ENCODE results near the gene SLC6A6. TPM values are rescaled to one million over a fixed set of nuclear protein-coding genes. Genes with fewer than 3 reads are reported as not detected.
A peak's percentile ranks its signal among the peaks of the same experiment; 100 is the strongest.

Gene SLC6A6
- total and polyA plus RNA-seq, 2 donors (not counting 1 experiment from before 2014, with no cell fraction given) = 8.9 to 24.0 TPM

GRCh38 chr3:14460342-14461005 is 58.1 kb downstream of the SLC6A6 start:
- Histone ChIP-seq H3K27ac (ENCODE audit: insufficient read depth, low read length) (no peak overlapping the region), H3K9ac (ENCODE audit: insufficient read depth, low read length) (no peak overlapping the region), H3K9me3 (ENCODE audit: control insufficient read depth, insufficient read depth, low read depth, low read length) (no peaks in the 10 kb centered on the region), H3K27me3 (ENCODE audit: control insufficient read depth, insufficient read depth, low read length) (no peaks in the 10 kb centered on the region), H2AFZ (ENCODE audit: low read length) (no peak overlapping the region), H3K36me3 (ENCODE audit: control insufficient read depth, insufficient read depth, low read length) (no peaks in the 10 kb centered on the region), H3K4me1 (ENCODE audit: control insufficient read depth, extremely low read depth, insufficient read depth, low read length) (no peaks in the 10 kb centered on the region), H4K20me1 (ENCODE audit: control insufficient read depth, extremely low read depth, insufficient read depth, low read length) (no peaks in the 10 kb centered on the region), H3K79me2 (ENCODE audit: control insufficient read depth, insufficient read depth, low read length) (no peaks in the 10 kb centered on the region), H3K4me3 (replicated peaks in 1 of 4; ENCODE audit: control extremely low read depth in 1 of 4, insufficient read depth in 1 of 4, low read depth in 3 of 4, low read length in 4 of 4) (no peak overlapping the region), H3K4me2 (ENCODE audit: extremely low read depth, insufficient read depth, low read length) (no peak overlapping the region)
- peak; percentile 95 to 98 for DNase-seq (ENCODE audit: low read depth in 2 of 2)
- TF ChIP-seq CTCF (conservative IDR thresholded peaks at IDR 0.05 in 1 of 2, IDR thresholded peaks at IDR 0.05 in 1 of 2; ENCODE audit: low read depth in 1 of 2, low read length in 2 of 2) (no peak), EZH2 (IDR thresholded peaks at IDR 0.05; ENCODE audit: low read length, missing control alignments) (no peak)

- H4K20me1 ChIP-seq (ENCODE audit: control insufficient read depth, extremely low read depth, insufficient read depth, low read length) = no peaks in the 10 kb centered on the region
- H3K79me2 ChIP-seq (ENCODE audit: control insufficient read depth, insufficient read depth, low read length) = no peaks in the 10 kb centered on the region
- H3K4me2 ChIP-seq (ENCODE audit: extremely low read depth, insufficient read depth, low read length) = no peak overlapping the region
- TF ChIP-seq EZH2 (IDR thresholded peaks at IDR 0.05; ENCODE audit: low read length, missing control alignments) (no peak), CTCF (conservative IDR thresholded peaks at IDR 0.05 in 1 of 2, IDR thresholded peaks at IDR 0.05 in 1 of 2; ENCODE audit: low read depth in 1 of 2, low read length in 2 of 2) (no peak)
- H3K27ac ChIP-seq (ENCODE audit: insufficient read depth, low read length) = no peak overlapping the region
- H3K9ac ChIP-seq (ENCODE audit: insufficient read depth, low read length) = no peak overlapping the region
- DNase-seq (ENCODE audit: low read depth in 2 of 2) = no peak
- no peak overlapping the region for H3K4me3 ChIP-seq (replicated peaks in 1 of 4; ENCODE audit: control extremely low read depth in 1 of 4, insufficient read depth in 1 of 4, low read depth in 3 of 4, low read length in 4 of 4)
- no peaks in the 10 kb centered on the region for H3K9me3 ChIP-seq (ENCODE audit: control insufficient read depth, insufficient read depth, low read depth, low read length)
- no peaks in the 10 kb centered on the region for H3K4me1 ChIP-seq (ENCODE audit: control insufficient read depth, extremely low read depth, insufficient read depth, low read length)
- no peaks in the 10 kb centered on the region for H3K27me3 ChIP-seq (ENCODE audit: control insufficient read depth, insufficient read depth, low read length)
- no peak overlapping the region for H2AFZ ChIP-seq (ENCODE audit: low read length)
- no peaks in the 10 kb centered on the region for H3K36me3 ChIP-seq (ENCODE audit: control insufficient read depth, insufficient read depth, low read length)
Observed at GRCh38 chr3:14461006-14461747, 58.8 kb downstream of the SLC6A6 start.

- no peaks in the 10 kb centered on the region for H4K20me1 ChIP-seq (ENCODE audit: control insufficient read depth, extremely low read depth, insufficient read depth, low read length)
- H3K4me3 ChIP-seq (replicated peaks in 1 of 4; ENCODE audit: control extremely low read depth in 1 of 4, insufficient read depth in 1 of 4, low read depth in 3 of 4, low read length in 4 of 4) = no peak overlapping the region
- H2AFZ ChIP-seq (ENCODE audit: low read length) = no peak overlapping the region
- DNase-seq (ENCODE audit: low read depth in 2 of 2) = peak; percentile 72 to 81
- H3K79me2 ChIP-seq (ENCODE audit: control insufficient read depth, insufficient read depth, low read length) = no peaks in the 10 kb centered on the region
- TF ChIP-seq CTCF (conservative IDR thresholded peaks at IDR 0.05 in 1 of 2, IDR thresholded peaks at IDR 0.05 in 1 of 2; ENCODE audit: low read depth in 1 of 2, low read length in 2 of 2) (peak; percentile 78 to 94), EZH2 (IDR thresholded peaks at IDR 0.05; ENCODE audit: low read length, missing control alignments) (no peak)
- no peaks in the 10 kb centered on the region for H3K27me3 ChIP-seq (ENCODE audit: control insufficient read depth, insufficient read depth, low read length)
- no peak overlapping the region for H3K9ac ChIP-seq (ENCODE audit: insufficient read depth, low read length)
- H3K36me3 ChIP-seq (ENCODE audit: control insufficient read depth, insufficient read depth, low read length) = peaks cover 2% of the 10 kb centered on the region
- H3K4me1 ChIP-seq (ENCODE audit: control insufficient read depth, extremely low read depth, insufficient read depth, low read length) = no peaks in the 10 kb centered on the region
- H3K27ac ChIP-seq (ENCODE audit: insufficient read depth, low read length) = no peak overlapping the region
- H3K4me2 ChIP-seq (ENCODE audit: extremely low read depth, insufficient read depth, low read length) = no peak overlapping the region
- H3K9me3 ChIP-seq (ENCODE audit: control insufficient read depth, insufficient read depth, low read depth, low read length) = no peaks in the 10 kb centered on the region
Observed at GRCh38 chr3:14461748-14462324, 59.4 kb downstream of the SLC6A6 start.
